Nephron (organoid): ENCODE measurements around the gene MKI67.
"Not testable (repeated sequence)": the region's sequence is repeated elsewhere in the genome, so short reads cannot be mapped to it uniquely, and the experiment has no call there.

Source experiments
- H3K27ac Mint-ChIP-seq, 3 experiments: 2 replicates each; pipeline ENCODE4 v1.8.0; 2020; ENCODE audit warnings: mixed read lengths in 3 of 3, mild to moderate bottlenecking in 2 of 3, moderate library complexity in 1 of 3
- H3K27me3 Mint-ChIP-seq: 2 replicates; pipeline ENCODE4 v1.8.0; 2021; ENCODE audit warnings: low read depth, mild to moderate bottlenecking, moderate library complexity, mixed read lengths
- H3K36me3 Mint-ChIP-seq: 2 replicates; pipeline ENCODE4 v1.8.0; 2020; ENCODE audit warnings: low read depth, mixed read lengths
- H3K4me1 Mint-ChIP-seq: 2 replicates; pipeline ENCODE4 v1.8.0; 2020; ENCODE audit warnings: mixed read lengths
- H3K4me3 Mint-ChIP-seq, 3 experiments: 2 replicates each; pipeline ENCODE4 v1.8.0; 2020; ENCODE audit warnings: mild to moderate bottlenecking in 3 of 3, mixed read lengths in 3 of 3, moderate library complexity in 2 of 3
- H3K9me3 Mint-ChIP-seq: 2 replicates; pipeline ENCODE4 v1.8.0; 2020; ENCODE audit warnings: mixed read lengths
- CTCF ChIP-seq, 3 experiments: fragments of 200-600 bp; sonication (generic); IDR thresholded peaks; one replicate each; pipeline ENCODE4 v1.5.0; 2021; ENCODE audit warnings: antibody characterized with exemption in 3 of 3; ENCODE audit not compliant: unreplicated experiment in 3 of 3

MKI67 gene

GRCh38 chr10:128095027-128095752 is 31.0 kb downstream of the MKI67 start:
- Mint-ChIP-seq H3K36me3 (peaks cover 28% of the 10 kb centered on the region), H3K27ac (no peak overlapping the region), H3K4me1 (no peaks in the 10 kb centered on the region), H3K27me3 (peaks cover 6% of the 10 kb centered on the region), H3K4me3 (no peak overlapping the region), H3K9me3 (no peaks in the 10 kb centered on the region)
- TF ChIP-seq CTCF (IDR thresholded peaks at IDR 0.05; ENCODE audit: unreplicated experiment in 3 of 3): no peak

- not testable (repeated sequence) for H3K4me1 Mint-ChIP-seq, H3K4me3 Mint-ChIP-seq, H3K9me3 Mint-ChIP-seq, H3K27ac Mint-ChIP-seq, H3K27me3 Mint-ChIP-seq
- peaks cover 28% of the 10 kb centered on the region for H3K36me3 Mint-ChIP-seq
Measured at GRCh38 chr10:128094596-128094995, 31.6 kb downstream of the MKI67 start.

GRCh38 chr10:128092454-128092853 is 33.8 kb downstream of the MKI67 start:
- no peak for TF ChIP-seq CTCF (IDR thresholded peaks at IDR 0.05; ENCODE audit: unreplicated experiment in 3 of 3)
- no peaks in the 10 kb centered on the region for H3K4me1 Mint-ChIP-seq
- peaks cover 10% of the 10 kb centered on the region for H3K27me3 Mint-ChIP-seq
- H3K9me3 Mint-ChIP-seq: no peaks in the 10 kb centered on the region
- peaks cover 11% of the 10 kb centered on the region for H3K36me3 Mint-ChIP-seq
- no peak overlapping the region for H3K4me3 Mint-ChIP-seq
- no peak overlapping the region for H3K27ac Mint-ChIP-seq

- no peaks in the 10 kb centered on the region for H3K4me1 Mint-ChIP-seq
- H3K36me3 Mint-ChIP-seq: peaks cover 7% of the 10 kb centered on the region
Measured at GRCh38 chr10:128091636-128092210, 34.5 kb downstream of the MKI67 start.

GRCh38 chr10:128087884-128088709 is 38.1 kb downstream of the MKI67 start:
- Mint-ChIP-seq H3K27ac (no peak overlapping the region), H3K27me3 (peaks cover 10% of the 10 kb centered on the region), H3K4me3 (no peak overlapping the region), H3K36me3 (no peaks in the 10 kb centered on the region), H3K4me1 (no peaks in the 10 kb centered on the region), H3K9me3 (no peaks in the 10 kb centered on the region)
- no peak for TF ChIP-seq CTCF (IDR thresholded peaks at IDR 0.05; ENCODE audit: unreplicated experiment in 3 of 3)

More at GRCh38 chr10:128091636-128092210, 34.5 kb downstream of the MKI67 start:
- TF ChIP-seq CTCF (IDR thresholded peaks at IDR 0.05; ENCODE audit: unreplicated experiment in 3 of 3): no peak
- Mint-ChIP-seq H3K4me3 (no peak overlapping the region), H3K27me3 (peaks cover 10% of the 10 kb centered on the region), H3K9me3 (no peaks in the 10 kb centered on the region), H3K27ac (no peak overlapping the region)

- H3K4me3 Mint-ChIP-seq: no peak overlapping the region
- H3K36me3 Mint-ChIP-seq: no peaks in the 10 kb centered on the region
- TF ChIP-seq CTCF (IDR thresholded peaks at IDR 0.05; ENCODE audit: unreplicated experiment in 3 of 3): no peak
- no peak overlapping the region for H3K27ac Mint-ChIP-seq
- no peaks in the 10 kb centered on the region for H3K9me3 Mint-ChIP-seq
- peaks cover 10% of the 10 kb centered on the region for H3K27me3 Mint-ChIP-seq
- no peaks in the 10 kb centered on the region for H3K4me1 Mint-ChIP-seq
Measured at GRCh38 chr10:128087146-128087883, 38.9 kb downstream of the MKI67 start.
